Stimulated activated naive CD4-positive, alpha-beta T cell (primary cell): ENCODE results near the gene ELMO1.

Experiments used
- DNase-seq, 6 experiments: peaks; one replicate each; lab custom pipeline; 2025; lab: John Stamatoyannopoulos, UW

The ELMO1 gene

DNA sequence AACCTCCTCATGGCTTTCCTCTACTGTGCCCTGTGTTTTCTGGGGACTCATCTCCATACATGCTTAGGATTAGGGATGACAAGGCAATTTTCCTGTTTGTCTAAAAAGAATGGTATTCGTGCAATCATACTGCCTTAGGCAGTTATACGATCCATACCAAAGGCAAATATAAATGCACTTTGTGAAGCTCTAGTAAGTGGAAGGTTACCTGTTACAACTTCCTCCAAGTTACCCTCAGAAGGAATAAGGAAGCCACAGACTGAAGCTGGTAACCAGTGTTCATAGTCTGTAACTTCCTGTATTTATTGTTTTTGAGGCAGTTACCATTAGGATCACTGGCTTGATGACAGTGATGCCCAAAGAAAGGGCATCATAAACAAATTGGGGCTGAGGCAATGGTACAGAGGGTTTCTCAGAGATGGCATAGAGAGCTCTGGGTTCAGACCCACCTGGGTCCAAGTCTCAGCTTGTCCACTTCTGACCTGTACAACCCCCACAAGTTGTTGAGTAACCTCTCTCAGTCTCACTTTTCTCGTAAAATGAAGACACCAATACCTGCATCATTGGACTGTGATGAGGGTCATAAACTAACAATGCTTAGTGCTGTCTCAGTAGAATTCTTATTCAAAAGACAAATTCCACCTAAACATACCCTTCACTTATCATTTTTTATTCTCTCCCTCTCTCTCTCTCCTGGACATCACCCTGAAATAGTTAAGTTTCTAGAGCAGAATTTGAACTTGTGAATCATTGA, 138.2 kb downstream of the ELMO1 start:
- peak in 3 of 6 experiments; percentile 21 to 57 (median 45) for DNase-seq

DNA sequence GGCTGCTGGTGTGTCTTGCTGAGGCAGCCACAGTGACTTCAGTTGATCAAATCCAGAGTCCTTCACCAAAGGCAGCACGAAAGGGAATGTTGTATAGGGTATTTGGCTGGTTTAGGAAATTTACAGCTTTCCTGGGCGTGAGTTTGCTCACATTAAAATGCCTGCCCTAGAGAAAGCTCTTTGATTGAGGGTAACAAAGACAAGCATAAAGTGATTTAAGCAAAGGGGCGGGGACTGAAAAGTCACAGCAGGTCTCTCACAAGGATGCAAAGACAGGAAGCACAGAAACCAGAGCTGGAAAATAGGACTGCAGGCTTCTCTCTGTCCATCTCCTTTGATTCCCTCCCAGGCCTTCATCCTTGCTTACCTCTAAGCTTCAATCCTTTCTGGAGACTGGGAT, 139.2 kb downstream of the ELMO1 start:
- no peak for DNase-seq

DNA sequence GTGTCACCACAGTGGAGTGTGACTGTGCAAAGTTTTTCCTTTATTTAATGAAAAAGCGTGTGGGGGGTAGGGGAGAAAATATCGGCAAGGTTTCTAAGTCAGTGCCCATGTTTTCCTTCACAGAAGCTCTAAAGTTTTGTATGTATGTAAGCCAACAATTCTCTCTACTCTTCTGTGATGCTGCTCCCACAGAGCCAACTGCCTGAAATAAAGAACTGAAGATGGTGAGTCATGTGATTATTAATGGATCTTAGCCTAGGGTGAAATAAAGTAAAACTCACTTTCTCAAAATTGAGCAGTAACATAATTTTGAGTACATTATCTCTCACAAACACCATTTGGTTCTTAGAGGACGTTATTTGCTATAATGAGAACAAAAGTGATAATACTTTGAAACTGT, 143.7 kb downstream of the ELMO1 start:
- DNase-seq: no peak

DNA sequence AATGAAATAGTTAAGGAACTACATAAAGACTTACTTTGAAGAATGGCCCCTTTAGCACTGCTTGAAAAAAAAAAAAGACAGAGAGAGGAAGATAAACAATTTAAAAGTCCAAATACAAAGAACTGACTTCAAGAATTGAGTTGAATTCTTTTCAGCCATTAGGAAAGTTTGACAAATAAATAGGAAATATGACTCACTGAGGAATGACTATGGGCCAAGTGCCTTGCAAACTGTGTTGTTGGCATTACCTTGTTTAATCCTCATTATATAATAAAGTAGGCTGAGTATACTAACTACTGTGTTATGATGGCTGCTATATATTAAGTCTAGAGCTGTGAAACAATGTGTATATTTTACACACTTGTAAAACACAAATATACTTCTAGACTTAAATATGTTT, 151.1 kb downstream of the ELMO1 start:
- no peak for DNase-seq

DNA sequence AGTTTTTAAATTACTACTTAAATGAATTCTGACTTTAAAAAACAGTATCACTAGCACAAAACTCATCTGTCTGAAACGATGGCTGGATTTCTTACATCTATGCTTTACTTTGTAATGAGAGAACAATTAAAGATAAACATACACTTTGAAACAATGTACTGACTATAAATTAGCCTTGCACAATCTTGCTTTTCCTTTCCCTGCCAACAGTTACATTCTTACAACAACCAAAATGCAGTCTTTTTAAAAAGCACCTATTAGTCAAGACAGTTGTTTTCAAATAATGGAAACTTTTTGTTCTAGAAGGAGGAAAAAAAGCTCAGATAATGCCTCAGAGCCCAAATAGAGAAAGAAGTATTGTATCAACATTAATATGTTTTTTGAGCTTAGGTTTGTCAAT, 153.3 kb downstream of the ELMO1 start:
- no peak for DNase-seq

DNA sequence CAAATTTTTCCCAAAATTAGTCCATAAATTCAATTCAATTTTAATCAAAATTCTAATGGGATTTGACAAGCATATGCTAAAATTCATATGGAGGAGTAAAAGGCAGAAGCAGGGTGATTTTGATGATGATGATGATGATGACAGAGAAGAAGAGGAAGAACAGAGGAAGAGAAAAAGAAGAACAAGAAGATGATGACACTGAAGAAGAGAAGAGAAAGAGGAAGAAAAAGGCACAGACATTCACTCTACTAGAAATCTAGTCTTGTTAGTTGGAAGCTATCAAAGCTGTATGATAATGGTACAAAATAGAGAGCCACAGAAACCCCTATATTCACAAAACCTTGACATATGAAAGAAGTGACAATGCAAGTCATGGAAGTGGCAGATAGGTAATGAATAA, 157.9 kb downstream of the ELMO1 start:
- no peak for DNase-seq

DNA sequence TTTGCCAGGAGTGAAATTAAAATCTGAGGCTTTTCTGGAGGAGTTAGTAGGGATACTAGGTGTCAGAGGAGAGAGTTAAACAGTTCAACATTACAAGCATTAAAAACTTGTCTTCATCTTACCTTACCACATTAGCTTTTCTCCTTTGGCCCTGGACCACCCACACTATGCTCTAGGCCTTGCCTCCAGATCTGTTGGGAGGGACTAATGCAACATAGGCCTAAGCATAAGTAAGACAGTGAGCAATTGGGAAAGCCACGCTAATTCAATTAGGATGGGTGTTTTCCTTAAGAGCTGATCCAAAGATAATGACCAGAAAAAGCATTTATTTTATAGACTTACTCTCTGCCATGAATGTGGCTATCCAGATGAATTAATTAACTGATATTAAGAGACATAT, 158.9 kb downstream of the ELMO1 start:
- no peak for DNase-seq

DNA sequence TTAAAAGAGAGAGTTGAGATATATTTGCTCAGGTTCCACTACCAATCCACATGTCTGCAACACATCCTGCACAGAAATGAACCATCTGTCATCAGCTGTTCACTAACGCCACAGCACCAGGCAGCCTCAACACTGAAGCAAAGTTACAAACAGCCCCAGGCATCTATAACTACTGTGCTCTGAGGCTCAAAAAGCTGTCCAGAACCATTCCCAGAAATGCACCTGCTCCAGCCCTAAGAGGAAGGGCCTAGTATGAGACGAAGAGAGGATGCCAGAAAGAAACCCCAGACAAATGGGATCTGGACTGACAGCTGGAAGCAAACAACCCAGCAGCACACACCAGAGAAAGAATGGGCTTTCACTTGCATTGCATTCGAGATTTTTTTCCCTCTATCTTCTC, 159.3 kb downstream of the ELMO1 start:
- DNase-seq: no peak

DNA sequence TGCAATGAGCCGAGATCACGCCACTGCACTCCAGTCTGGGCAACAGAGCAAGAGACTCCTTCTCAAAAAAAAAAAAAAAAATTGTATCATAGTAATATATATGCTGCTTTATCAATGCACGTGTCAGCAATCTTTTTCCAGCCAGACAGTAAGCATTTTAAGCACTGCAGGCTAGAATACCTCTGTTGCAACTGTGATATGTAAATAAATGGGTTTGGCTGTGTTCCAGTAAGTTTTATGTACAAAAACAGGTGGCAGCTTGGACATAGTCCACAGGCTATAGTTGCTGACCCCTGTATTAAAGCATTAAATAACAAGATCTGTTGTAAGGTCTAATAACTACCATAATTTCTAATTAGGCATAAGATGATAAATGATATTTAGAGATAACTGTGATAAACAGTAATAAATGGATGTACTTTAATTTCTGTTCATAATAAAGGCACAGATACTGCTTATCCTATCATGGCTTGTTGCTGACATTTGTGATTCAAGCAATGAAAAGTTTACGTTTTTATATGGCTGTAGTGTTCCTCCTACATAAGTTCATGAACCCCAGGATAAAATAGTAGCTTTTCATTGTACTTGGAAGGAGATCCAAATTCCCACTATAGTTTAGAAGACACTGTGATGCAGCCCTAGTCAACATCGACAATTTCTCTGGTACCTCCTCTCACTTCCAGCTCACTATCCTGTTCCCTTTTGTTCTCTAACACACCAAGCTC, 161.4 kb downstream of the ELMO1 start:
- no peak for DNase-seq

DNA sequence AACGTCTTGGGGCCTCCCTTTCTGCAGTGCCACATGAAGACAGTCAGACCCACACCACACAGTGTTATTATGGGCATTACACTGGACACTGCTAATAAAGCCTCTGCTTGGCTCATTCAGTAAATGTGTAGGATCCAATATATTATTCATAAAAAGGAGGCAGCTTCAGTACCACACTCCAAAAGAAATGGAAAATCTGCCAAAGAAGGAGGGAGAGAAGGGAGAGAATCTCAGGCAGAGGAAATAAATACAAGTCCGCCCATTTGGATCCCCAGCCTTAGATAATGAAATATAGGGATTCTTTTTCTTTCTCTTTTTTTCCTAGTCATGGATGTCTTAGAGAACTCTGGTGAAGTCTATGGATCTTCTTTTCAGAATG, 162.2 kb downstream of the ELMO1 start:
- DNase-seq: no peak

DNA sequence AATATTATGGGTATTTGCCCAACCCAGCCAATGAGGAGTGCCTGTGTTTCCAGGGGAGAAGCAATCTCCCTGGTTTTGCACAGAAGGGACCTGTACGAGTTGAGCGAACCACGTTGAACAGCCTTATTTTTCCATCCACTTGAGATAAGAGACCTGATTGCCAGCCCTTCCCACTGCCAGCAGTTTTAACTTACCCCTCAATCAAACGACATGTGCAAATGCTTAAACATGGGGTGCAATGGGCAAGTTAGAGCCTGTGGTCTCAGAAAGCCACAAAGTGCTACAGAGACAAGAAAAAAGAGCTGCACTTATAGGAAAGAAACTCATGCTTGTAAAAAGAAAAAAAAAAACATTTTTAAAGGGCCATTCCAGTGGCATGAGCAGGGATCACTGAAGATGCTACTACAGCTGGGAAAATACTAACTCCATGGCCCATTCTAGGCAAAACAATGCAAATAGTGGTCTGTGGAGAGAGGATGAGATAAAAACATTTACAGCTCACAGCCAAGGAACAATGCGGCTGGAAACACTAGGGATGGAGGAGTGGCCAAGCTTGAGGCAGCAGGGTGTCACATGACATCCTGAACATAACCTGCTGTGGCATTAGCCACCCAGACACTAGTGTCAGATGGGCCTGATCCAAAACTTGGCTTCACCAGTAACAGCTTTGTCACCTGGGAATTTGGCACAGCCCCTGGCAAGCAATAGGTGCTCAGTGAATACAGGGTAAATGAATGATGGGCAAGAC, 162.8 kb downstream of the ELMO1 start:
- peak in 1 of 6 experiments; percentile 14 for DNase-seq

DNA sequence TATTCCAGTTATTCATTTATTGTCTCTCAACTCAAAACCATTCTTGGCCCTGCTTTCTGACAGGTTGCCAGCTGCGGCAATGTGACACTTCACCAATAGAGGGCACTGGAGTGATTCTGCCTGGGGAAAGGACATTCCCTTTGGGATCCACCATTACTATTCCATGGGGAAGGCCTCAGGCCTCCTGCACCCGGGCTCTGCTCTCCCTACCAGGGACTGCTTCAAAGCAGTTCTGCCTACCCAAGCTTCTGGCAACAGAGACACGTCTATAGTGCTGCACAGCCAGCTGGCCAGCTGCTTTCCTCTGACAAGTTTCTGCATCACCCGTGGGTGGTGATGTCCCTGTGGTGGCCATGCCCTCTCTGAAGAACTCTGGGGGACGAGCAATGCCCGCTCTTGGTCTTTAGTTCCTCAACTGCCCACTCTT, 163.8 kb downstream of the ELMO1 start:
- peak in 4 of 6 experiments; percentile 15 to 30 (median 19) for DNase-seq

DNA sequence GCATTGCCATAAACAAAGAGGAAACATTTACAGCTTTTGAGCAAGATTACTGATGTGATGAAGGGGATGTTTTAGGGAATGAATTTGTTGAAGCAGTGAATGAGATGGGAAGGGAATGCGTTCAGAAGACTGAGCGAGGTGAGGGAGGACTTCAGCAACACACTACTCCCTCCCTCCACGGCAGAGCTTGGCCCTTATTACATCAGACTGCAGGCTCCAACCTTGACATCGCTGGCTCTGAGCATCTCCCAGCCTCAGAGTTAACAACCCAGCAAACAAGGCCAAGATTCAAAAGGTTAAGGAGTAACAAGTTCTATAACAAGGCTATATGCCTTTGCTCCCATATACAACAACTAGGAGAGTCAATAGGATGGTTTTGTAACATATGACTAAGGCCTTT, 164.4 kb downstream of the ELMO1 start:
- DNase-seq: no peak

DNA sequence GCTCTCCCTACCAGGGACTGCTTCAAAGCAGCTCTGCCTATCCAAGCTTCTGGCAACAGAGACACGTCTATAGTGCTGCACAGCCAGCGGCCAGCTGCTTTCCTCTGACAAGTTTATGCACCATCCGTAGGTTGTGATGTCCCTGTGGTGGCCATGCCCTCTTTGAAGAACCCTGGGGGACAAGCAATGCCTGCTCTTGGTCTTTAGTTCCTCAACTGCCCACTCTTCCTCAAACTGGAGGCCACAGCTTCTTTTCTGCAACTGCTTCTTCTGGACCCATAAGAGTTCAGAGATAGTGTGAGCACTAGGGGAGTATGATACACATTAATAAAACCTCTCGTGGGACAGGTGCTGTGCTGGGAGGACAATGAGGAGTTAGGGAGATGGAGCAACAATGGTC, 164.9 kb downstream of the ELMO1 start:
- DNase-seq: no peak

DNA sequence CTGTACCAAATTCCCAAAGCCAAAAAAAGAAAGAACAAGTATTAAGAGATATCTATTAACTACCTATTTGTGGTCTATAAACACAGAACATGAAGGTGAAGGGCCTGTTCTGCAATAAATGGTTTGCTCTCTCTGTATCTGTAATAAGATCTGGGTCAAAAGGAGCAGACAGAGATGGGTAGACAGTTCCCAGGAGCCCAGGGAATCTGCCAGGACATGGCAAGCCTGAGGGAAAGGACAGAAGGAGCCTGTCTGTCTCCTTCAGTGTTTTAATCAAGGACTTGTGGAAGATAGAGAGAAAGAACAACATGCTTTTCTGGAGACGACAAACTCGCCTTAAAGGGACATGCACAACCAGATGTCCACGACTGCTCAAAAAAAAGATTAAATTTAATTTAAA, 165.7 kb downstream of the ELMO1 start:
- no peak for DNase-seq

DNA sequence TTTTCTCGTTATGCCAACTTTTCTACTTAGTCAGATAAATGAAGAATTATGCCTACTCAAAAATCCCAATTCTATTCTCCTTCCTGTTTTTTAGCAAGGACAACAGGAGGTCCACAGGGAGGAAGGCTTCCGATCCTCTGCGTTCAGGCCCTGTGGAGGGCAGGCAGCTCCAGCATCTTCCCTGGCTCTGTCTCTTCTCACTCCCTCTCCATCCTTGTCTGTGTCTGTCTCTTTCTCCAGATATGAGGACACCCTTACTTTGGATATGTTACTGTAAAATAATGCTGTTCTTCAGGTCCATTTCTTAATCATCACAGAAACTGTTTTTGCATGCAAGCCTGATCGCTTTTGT, 166.6 kb downstream of the ELMO1 start:
- DNase-seq: no peak

DNA sequence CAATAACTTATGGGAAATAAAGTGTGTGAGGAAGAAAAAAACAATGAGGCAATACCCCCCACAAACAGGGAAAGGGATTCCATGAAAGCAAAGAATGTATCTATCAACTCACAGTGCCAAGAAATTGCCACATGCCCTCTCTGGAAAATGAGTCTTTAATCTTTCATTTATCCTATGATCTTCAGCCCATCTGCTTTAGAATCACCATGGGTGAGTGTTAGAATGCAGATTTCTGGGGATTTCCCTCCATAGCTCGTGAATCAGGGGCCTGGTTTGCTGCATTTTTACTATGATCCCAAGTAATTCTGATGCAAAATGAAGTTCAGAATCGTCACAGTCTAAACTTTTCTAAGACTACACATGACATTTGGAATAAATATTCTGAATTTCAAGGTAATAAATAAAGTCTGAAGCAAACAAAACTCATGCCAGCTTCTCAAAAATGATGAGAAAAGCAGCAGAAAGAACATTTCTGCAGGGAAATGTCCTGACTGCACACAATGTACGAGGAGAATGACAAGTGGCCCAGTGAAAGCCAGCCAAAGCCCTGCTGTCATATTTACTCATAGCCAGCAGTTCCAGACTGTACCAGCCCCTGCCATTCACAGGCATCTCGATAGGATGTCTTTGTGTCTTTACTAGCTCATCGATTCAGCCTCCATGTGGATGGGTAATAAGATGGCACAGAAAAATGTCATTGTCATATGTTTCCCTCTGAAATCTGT, 167.1 kb downstream of the ELMO1 start:
- DNase-seq: no peak

DNA sequence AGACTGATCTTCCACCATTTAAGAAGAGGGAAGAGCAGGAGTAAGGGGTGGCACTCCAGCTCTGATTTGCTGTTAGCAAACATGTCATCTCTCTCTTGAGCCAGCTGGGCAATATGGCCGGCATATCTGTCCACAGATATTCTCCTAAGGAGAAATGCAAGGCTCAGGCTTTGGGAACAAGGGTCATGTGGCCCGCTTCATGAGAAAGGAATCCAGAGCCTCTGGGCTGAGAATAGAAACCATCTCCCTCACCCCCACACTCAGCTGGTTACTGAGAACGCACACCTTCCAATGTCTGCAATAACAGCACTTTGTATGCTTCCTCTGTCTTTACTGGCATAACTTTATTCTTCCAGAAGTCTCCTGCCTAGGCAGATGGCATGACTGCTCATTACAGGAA, 171.2 kb downstream of the ELMO1 start:
- DNase-seq: no peak

DNA sequence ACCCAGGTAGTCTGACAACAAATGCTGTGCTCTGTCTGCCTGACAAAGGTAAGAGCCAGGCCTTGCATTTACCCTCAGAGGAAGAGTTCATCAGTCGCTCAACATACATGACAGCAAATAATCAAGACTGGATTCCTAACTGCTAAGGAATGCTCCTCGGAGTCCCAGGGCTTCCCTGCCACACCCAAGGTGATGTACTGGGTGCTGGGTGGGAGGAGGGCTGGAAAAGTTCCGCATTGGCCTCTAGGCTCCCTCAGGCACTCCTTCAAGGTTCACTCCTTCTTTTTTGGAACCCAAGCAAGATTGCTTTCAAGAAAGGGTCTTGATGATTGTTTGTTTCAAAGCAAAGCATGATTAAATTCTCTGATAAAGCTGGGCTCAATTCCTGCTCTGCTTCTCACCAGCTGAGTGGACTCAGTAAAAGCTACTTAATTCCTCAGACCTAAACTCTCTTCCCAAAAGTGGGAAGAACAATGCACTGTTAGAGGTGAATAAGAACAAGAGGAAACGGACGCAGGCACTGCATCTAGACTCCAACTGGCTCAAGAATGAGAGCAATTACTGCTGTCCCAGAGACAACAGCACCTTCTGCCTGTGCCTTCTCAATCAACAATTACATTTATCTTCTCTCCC, 173.5 kb downstream of the ELMO1 start:
- DNase-seq: no peak

DNA sequence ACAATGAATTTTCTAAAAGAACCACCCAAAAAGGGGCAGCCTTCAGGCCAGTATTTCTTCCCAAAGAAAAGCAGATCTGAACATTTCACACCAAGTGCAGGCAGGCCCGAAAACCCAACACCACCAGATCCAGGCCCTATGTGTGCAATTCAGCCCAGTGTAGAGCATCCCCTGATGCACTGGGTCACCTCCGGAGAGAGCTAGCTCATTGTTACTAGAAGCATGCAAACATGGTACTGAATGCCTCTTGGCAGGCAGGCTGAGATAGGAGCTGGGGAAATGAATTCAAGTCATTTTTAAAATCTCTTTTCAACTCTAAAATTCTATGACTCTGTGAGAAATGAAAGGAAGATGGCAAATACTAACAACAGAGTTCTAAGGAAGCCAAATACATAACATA, 174.8 kb downstream of the ELMO1 start:
- no peak for DNase-seq

DNA sequence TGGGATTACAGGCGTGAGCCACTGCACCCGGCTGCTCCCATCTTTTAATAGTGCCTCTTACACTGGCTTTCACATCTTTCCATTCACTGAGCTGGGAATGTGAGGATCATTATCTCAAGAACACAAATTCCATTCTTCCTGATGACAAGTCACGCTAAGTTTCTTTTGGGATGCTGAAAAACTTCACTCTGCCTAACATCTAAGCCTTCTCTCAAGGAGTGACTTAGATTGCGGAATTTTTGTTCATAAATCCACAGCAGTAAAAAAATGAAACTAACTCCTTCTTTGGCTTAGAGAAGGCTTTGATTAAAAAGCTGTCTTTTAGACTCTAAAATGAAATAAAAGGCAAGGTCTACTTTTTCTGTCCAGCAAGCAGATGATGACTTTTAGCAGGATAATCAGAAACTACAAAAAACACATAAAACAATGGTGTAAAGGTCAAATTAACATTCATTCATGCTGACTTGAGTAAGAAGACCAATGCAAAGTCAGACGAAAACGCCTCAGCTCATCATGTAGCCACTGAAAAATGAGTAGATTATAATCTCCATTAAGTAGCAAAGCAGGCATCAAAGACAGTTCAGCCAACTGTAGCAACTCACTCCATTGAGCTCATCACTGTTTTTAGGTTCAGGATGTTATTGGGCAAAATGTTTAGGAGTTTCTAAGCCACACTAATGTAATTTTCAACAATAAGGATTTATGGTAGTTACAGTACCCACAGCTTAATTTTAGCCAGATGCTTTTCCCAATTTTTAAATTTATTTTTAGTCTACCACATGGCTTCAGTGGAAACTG, 178.8 kb downstream of the ELMO1 start:
- DNase-seq: no peak
